ENCODE measurements around the gene PUM2. TPM values are rescaled to one million over a fixed set of nuclear protein-coding genes. Genes with fewer than 3 reads are reported as not detected.
A peak's percentile ranks its signal among the peaks of the same experiment; 100 is the strongest.

PUM2 gene
- total RNA-seq, 1 experiment from 2014 or later: 104 TPM

GRCh38 chr2:20361893-20362292, 11.2 kb upstream of the PUM2 start:
- Mint-ChIP-seq H3K4me1 (no peaks in the 10 kb centered on the region), H3K4me3 (no peak overlapping the region), H3K9me3 (peaks cover 5% of the 10 kb centered on the region), H3K27ac (peak overlapping the region; percentile 67; the same call in 1 of the 2 replicates), H3K27me3 (ENCODE audit: low read depth) (peaks cover 1% of the 10 kb centered on the region; the same call in 1 of the 2 replicates), H3K36me3 (no peaks in the 10 kb centered on the region)
- no peak for ATAC-seq
- CTCF ChIA-PET: no interaction called here
- TF ChIP-seq SMAD4 (CRISPR knock-in tag; IDR thresholded peaks at IDR 0.05) (no peak), ZNF121 (CRISPR knock-in tag; IDR thresholded peaks at IDR 0.05) (no peak), ELF4 (CRISPR knock-in tag; IDR thresholded peaks at IDR 0.05; ENCODE audit: low read depth) (no peak), ESRRA (CRISPR knock-in tag; IDR thresholded peaks at IDR 0.05; ENCODE audit: borderline replicate concordance) (no peak), GRHL2 (CRISPR knock-in tag; IDR thresholded peaks at IDR 0.05; ENCODE audit: insufficient replicate concordance, severe bottlenecking) (no peak), ATF1 (CRISPR knock-in tag; IDR thresholded peaks at IDR 0.05) (no peak), GTF2I (CRISPR knock-in tag; conservative IDR thresholded peaks at IDR 0.05) (no peak), HMGXB4 (CRISPR knock-in tag; IDR thresholded peaks at IDR 0.05) (no peak), ZBTB43 (CRISPR knock-in tag; IDR thresholded peaks at IDR 0.05) (no peak)
- POLR2A ChIA-PET: no interaction called here
- DNase-seq (ENCODE audit: low spot score): no peak

- DNase-seq (ENCODE audit: low spot score): no peak
- ATAC-seq: no peak
- Mint-ChIP-seq H3K4me1 (0 out of 2 replicates have a peak, but pooled peaks cover 3% of the 10 kb centered on the region), H3K36me3 (no peaks in the 10 kb centered on the region), H3K27me3 (ENCODE audit: low read depth) (no peaks in the 10 kb centered on the region), H3K27ac (no peak overlapping the region), H3K4me3 (no peak overlapping the region), H3K9me3 (no peaks in the 10 kb centered on the region)
- ChIA-PET CTCF (no interaction called here), POLR2A (no interaction called here)
- no peak for TF ChIP-seq ZNF263 (CRISPR knock-in tag; IDR thresholded peaks at IDR 0.05; ENCODE audit: low read depth)
- no peak for TF ChIP-seq AR (CRISPR knock-in tag; IDR thresholded peaks at IDR 0.05)
- TF ChIP-seq CBFB (CRISPR knock-in tag; IDR thresholded peaks at IDR 0.05; ENCODE audit: low read depth): no peak
- TF ChIP-seq MAX (CRISPR knock-in tag; IDR thresholded peaks at IDR 0.05): no peak
- no peak for TF ChIP-seq SP1 (CRISPR knock-in tag; conservative IDR thresholded peaks at IDR 0.05)
- no peak for TF ChIP-seq ATF2 (CRISPR knock-in tag; IDR thresholded peaks at IDR 0.05; ENCODE audit: borderline replicate concordance, low read depth)
- TF ChIP-seq ARID4B (CRISPR knock-in tag; IDR thresholded peaks at IDR 0.05; ENCODE audit: borderline replicate concordance): no peak
- no peak for TF ChIP-seq IRF2 (CRISPR knock-in tag; IDR thresholded peaks at IDR 0.05; ENCODE audit: borderline replicate concordance, low read depth)
- no peak for TF ChIP-seq FOXP1 (CRISPR knock-in tag; IDR thresholded peaks at IDR 0.05; ENCODE audit: borderline replicate concordance)
- TF ChIP-seq PRRX2 (CRISPR knock-in tag; IDR thresholded peaks at IDR 0.05): no peak
- no peak for TF ChIP-seq EMX1 (CRISPR knock-in tag; IDR thresholded peaks at IDR 0.05)
- no peak for TF ChIP-seq SMAD3 (CRISPR knock-in tag; IDR thresholded peaks at IDR 0.05; ENCODE audit: borderline replicate concordance)
- TF ChIP-seq TEAD1 (CRISPR knock-in tag; IDR thresholded peaks at IDR 0.05): no peak
- TF ChIP-seq E2F1 (CRISPR knock-in tag; IDR thresholded peaks at IDR 0.05): no peak
- TF ChIP-seq NFYB (CRISPR knock-in tag; conservative IDR thresholded peaks at IDR 0.05; ENCODE audit: low read depth): no peak
These were observed 8.5 kb upstream of the PUM2 start for GRCh38 chr2:20359096-20359495.
